ES-I3 (cell line): ENCODE results near the gene DEPDC5.

Experiments used
- H3K36me3 ChIP-seq: 2 replicates; pipeline ENCODE4 v1.6.1; 2013; ENCODE audit warnings: mild to moderate bottlenecking, low read length, control low read depth, moderate library complexity; ENCODE audit not compliant: insufficient read depth
- H3K4me1 ChIP-seq: 2 replicates; pipeline ENCODE4 v1.6.1; 2013; ENCODE audit warnings: mild to moderate bottlenecking, control low read depth, low read length; ENCODE audit not compliant: insufficient read depth
- H3K9ac ChIP-seq: 2 replicates; pipeline ENCODE4 v1.6.1; 2013; ENCODE audit warnings: low read depth, mild to moderate bottlenecking, low read length, moderate library complexity
- H3K9me3 ChIP-seq: 2 replicates; pipeline ENCODE4 v1.6.1; 2013; ENCODE audit warnings: mild to moderate bottlenecking, low read length, moderate library complexity; ENCODE audit not compliant: control insufficient read depth, insufficient read depth

Gene DEPDC5

DNA sequence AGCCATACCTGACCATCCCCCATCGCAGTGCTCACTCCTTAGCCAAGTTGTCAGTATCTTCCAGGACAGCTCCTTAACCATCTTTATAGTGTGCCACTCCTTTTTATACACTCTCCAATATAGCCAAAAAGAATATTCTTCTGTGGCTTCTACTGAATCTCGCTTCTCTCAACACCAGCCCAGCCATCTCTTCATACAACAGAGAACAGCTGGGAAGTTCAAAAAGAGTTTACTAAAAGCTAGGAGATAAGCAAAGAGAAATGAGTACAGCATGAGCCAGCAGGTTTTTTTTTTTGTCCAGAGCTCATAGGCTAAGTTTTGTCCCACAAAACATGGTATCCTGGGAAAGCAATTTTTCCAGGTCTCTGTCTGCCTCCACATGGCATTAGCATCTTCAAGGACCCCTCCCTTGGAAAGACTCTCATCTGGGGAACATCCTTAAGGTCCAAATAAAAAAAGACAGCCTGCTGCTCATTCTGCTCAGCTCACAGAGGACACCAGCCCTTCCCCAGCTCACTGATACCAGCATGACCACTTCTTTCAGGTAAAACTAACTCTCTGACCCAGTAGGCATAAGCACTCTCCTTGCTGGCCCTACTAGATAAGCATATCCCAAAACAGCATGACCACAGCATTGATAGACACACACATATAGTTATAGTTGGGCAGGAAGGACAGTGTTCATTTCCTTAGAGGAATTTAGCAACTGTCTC lies 141.7 kb downstream of the DEPDC5 start:
- Histone ChIP-seq H3K9me3 (no peaks in the 10 kb centered on the region), H3K9ac (no peak overlapping the region), H3K4me1 (peaks cover 26% of the 10 kb centered on the region), H3K36me3 (no peaks in the 10 kb centered on the region)

- no peaks in the 10 kb centered on the region for H3K9me3 ChIP-seq
- H3K36me3 ChIP-seq = no peaks in the 10 kb centered on the region
These were observed 142.7 kb downstream of the DEPDC5 start for GRCh38 chr22:31896472-31896871.

DNA sequence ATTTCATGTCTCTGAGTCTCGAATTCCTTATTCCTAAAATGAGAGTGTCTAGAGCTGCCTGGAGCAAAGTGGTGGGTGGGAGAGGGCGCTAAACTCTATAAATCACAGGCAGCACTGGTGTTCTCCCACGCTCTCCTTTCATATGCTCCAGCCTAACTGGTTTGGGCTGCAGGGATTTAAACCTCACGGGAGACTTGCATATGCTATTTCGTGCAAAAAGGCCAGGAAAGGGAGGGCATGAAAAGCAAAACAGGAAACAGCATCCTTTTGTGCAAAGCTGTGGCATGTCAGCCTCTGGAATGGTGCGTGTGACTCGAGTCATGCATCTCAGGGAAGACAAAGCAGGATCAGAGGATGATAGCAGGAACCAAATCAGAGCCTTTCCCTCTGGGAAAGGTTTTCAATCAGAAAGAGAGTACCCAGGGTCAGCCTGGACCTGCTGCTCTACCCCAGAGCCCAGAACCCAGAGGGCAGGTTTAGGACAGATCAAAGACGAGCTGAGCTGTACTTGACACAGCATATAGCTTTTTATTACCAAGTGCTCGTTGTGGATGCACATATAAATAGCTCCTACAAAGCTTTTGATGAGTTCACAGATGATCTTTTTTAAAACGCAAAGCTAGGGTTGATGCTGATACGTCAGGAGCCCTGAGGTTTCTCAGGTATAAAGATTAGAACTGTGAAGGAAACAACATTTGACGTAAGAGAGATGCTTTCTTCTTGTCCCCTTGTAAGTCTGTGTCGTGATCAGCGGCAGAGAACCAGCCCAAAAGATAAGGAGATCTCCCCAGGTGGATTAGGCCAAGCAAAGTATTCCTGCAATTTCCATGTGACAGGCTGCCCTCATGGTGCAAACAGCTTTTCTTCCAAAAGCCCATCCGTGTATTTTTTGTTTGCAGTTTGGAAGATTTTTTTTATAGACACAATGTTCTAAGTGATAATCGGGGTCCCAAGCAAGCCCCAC lies 144.3 kb downstream of the DEPDC5 start:
- no peaks in the 10 kb centered on the region for H3K9me3 ChIP-seq
- no peaks in the 10 kb centered on the region for H3K36me3 ChIP-seq
- no peak overlapping the region for H3K9ac ChIP-seq
- peaks cover 13% of the 10 kb centered on the region; the same call in 1 of the 2 replicates for H3K4me1 ChIP-seq

More at GRCh38 chr22:31896472-31896871, 142.7 kb downstream of the DEPDC5 start:
- H3K9ac ChIP-seq = no peak overlapping the region
- H3K4me1 ChIP-seq = peaks cover 19% of the 10 kb centered on the region

DNA sequence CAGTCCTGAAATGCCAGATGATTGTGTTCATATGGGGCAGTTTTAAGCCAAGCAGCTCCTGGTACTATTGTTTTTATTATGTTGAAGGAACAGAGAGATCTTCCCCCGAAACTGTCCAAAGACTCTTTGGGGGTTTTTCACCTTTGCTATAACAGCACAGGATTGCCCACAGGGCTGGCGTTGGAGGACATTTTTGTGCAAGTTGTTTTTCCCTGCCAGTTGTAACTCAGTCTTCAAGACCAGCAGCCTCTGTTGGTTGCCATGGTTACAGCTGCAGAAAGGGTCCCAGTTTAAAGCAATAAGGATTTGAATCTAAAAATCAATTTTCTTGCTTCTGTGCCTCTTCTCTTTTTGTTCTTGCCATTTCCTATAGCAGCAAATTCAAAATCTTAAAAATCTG lies 145.1 kb downstream of the DEPDC5 start:
- H3K9ac ChIP-seq = no peak overlapping the region
- H3K4me1 ChIP-seq = peaks cover 13% of the 10 kb centered on the region; the same call in 1 of the 2 replicates
- no peaks in the 10 kb centered on the region for H3K9me3 ChIP-seq
- no peaks in the 10 kb centered on the region for H3K36me3 ChIP-seq

DNA sequence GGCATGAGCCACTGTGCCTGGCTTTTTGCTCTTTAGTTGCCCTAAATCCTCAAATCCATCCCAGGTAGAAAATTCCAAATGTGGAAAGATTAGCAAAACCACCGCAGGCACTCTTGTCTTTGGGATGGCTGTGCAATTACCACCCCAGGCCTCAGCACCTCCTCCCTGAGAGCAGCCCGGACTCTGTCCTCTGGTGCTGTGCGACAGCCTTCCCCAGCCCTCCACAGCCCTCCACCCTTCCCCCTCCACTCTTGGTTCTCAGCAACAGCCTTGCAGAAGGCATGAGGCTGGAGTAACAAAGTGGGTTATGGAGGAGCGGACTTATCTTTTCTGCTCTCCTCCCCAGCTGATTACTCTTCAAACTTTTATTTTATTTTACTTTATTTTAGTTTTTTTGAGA lies 145.8 kb downstream of the DEPDC5 start:
- Histone ChIP-seq H3K36me3 (no peaks in the 10 kb centered on the region), H3K9ac (no peak overlapping the region), H3K9me3 (no peaks in the 10 kb centered on the region), H3K4me1 (peaks cover 13% of the 10 kb centered on the region; the same call in 1 of the 2 replicates)

- no peaks in the 10 kb centered on the region for H3K9me3 ChIP-seq
- peaks cover 13% of the 10 kb centered on the region; the same call in 1 of the 2 replicates for H3K4me1 ChIP-seq
- H3K9ac ChIP-seq = no peak overlapping the region
- H3K36me3 ChIP-seq = no peaks in the 10 kb centered on the region
These were observed 147.7 kb downstream of the DEPDC5 start for GRCh38 chr22:31901388-31902137.

DNA sequence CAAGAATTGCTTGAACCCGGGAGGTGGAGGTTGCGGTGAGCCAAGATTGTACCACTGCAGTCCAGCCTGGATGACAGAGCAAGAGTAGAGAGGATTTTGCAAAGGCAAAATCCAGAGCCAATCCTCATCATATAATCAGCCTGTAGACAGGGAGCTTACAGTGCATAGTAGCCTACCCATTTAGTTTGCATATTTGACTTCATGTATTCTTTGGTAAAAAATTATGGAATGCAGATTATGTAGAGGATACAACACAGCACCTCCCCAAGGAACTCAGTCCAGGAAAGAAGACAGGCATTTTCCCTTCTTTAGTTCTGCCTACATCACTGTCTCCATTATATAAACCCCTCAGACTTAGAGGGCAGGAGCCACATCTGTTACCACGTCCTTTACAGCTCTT lies 150.8 kb downstream of the DEPDC5 start:
- H3K9me3 ChIP-seq = no peaks in the 10 kb centered on the region
- no peaks in the 10 kb centered on the region for H3K36me3 ChIP-seq
- H3K4me1 ChIP-seq = no peaks in the 10 kb centered on the region
- no peak overlapping the region for H3K9ac ChIP-seq

DNA sequence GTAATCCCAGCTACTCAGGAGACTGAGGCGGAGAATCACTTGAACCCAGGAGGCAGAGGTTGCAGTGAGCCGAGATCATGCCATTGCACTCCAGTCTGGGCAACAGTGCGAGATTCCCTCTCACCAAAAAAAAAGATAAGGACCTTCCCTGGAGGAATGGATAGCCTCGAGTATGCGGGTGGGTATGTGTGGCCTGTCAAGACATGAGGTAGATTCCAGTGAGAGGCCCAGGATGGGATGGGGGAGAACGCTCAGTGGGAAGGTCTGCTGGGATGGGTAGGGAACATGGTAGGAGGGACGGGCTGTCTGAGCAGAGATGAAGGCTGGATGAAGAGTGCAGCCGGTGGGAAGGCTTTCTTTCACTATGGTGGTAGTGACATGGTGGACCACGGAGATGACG lies 151.5 kb downstream of the DEPDC5 start:
- no peaks in the 10 kb centered on the region for H3K36me3 ChIP-seq
- no peaks in the 10 kb centered on the region for H3K4me1 ChIP-seq
- H3K9me3 ChIP-seq = no peaks in the 10 kb centered on the region
- H3K9ac ChIP-seq = no peak overlapping the region

GRCh38 chr22:31906086-31906485 lies 152.3 kb downstream of the DEPDC5 start:
- Histone ChIP-seq H3K9ac (no peak overlapping the region), H3K9me3 (no peaks in the 10 kb centered on the region), H3K36me3 (no peaks in the 10 kb centered on the region), H3K4me1 (no peaks in the 10 kb centered on the region)

GRCh38 chr22:31906569-31906968 lies 152.8 kb downstream of the DEPDC5 start:
- Histone ChIP-seq H3K36me3 (no peaks in the 10 kb centered on the region), H3K9ac (no peak overlapping the region), H3K4me1 (no peaks in the 10 kb centered on the region), H3K9me3 (no peaks in the 10 kb centered on the region)

DNA sequence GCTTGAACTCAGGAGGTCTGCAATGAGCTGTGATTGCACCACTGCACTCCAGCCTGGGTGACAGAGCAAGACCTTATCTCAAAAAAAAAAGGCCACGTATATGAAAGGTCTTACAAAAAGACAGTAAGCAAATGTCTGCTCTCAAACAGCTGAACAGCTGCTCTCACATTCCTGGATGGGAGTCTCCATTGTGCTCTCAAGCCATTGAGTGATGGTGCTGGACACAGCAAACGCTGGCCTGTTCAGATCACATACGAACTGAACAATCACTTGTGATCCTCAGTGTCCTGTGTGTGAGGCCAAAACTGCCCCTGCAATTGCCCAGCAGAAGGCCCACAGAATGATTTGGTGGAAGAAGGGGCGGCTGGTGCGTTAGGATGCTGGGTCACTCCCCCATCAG lies 156.2 kb downstream of the DEPDC5 start:
- H3K4me1 ChIP-seq = no peaks in the 10 kb centered on the region
- no peaks in the 10 kb centered on the region for H3K36me3 ChIP-seq
- H3K9me3 ChIP-seq = no peaks in the 10 kb centered on the region
- no peak overlapping the region for H3K9ac ChIP-seq

GRCh38 chr22:31911565-31912406 lies 158.0 kb downstream of the DEPDC5 start:
- no peaks in the 10 kb centered on the region for H3K36me3 ChIP-seq
- H3K9ac ChIP-seq = no peak overlapping the region
- H3K4me1 ChIP-seq = no peaks in the 10 kb centered on the region
- H3K9me3 ChIP-seq = no peaks in the 10 kb centered on the region

GRCh38 chr22:31912407-31912743 lies 158.6 kb downstream of the DEPDC5 start:
- Histone ChIP-seq H3K9ac (no peak overlapping the region), H3K9me3 (no peaks in the 10 kb centered on the region), H3K4me1 (no peaks in the 10 kb centered on the region), H3K36me3 (no peaks in the 10 kb centered on the region)

- peaks cover 3% of the 10 kb centered on the region; the same call in 1 of the 2 replicates for H3K4me1 ChIP-seq
These were observed 161.8 kb downstream of the DEPDC5 start for GRCh38 chr22:31915586-31915985.

More at GRCh38 chr22:31915586-31915985, 161.8 kb downstream of the DEPDC5 start:
- Histone ChIP-seq H3K36me3 (no peaks in the 10 kb centered on the region), H3K9ac (no peak overlapping the region), H3K9me3 (no peaks in the 10 kb centered on the region)
